Mammary epithelial cell (primary cell): ENCODE results near the gene RNPEPL1.

Experiments
- CTCF ChIP-seq, 2 donors: IDR thresholded peaks in 1 of 2; conservative IDR thresholded peaks in 1 of 2; 2 replicates each; pipeline ENCODE4 v1.5.1; 2011 to 2012; ENCODE audit warnings: inconsistent platforms in 2 of 2, low read length in 2 of 2, mild to moderate bottlenecking in 2 of 2, control low read depth in 1 of 2, low read depth in 1 of 2; ENCODE audit not compliant: insufficient read depth in 1 of 2; ENCODE audit errors: extremely low read depth in 1 of 2
- EZH2 ChIP-seq: IDR thresholded peaks from 2 replicates; pipeline ENCODE4 v1.6.1; 2012; ENCODE audit warnings: low read length, inconsistent platforms, borderline replicate concordance

- TF ChIP-seq CTCF (conservative IDR thresholded peaks at IDR 0.05 in 1 of 2, IDR thresholded peaks at IDR 0.05 in 1 of 2; ENCODE audit: extremely low read depth in 1 of 2, insufficient read depth in 1 of 2, low read depth in 1 of 2, low read length in 2 of 2), result no peak
- TF ChIP-seq EZH2, result no peak
Measured at GRCh38 chr2:240527153-240527750, 41.0 kb upstream of the RNPEPL1 start.
